Activated T-cell treated with anti-CD3 and anti-CD28 coated beads for 24 hours (primary cell): Measurements from ENCODE around the gene FBXL2.
"Not testable (repeated sequence)": the region's sequence is repeated elsewhere in the genome, so short reads cannot be mapped to it uniquely, and the experiment has no call there.

ENCODE experiments used
- DNase-seq: peaks from one replicate; pipeline ENCODE4 v3.0.0-alpha.2; 2020; ENCODE audit warnings: low read depth

Gene FBXL2

GRCh38 chr3:33429306-33429705 lies 152.1 kb downstream of the FBXL2 start:
- not testable (repeated sequence) for DNase-seq

DNA sequence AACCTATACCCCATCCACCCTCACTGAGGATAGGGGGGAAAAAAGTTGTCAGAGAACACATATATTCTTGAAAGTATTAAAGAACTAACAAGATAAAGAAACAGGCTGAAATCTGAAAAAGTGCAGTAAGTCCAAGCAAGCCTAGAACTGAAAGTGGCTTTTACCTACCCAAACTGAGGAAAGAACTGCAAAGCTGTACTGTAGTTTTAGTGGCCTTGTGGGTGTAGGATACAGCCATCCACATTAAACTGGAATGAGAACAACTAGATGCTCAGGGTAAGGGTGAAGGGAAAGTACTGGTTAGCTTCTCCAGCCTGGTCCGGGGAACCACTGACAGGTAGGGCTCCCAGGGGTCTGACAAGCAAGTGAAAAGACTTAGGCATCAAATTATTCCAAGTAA lies 152.8 kb downstream of the FBXL2 start:
- DNase-seq = no peak

GRCh38 chr3:33430571-33430970 lies 153.3 kb downstream of the FBXL2 start:
- no peak for DNase-seq

DNA sequence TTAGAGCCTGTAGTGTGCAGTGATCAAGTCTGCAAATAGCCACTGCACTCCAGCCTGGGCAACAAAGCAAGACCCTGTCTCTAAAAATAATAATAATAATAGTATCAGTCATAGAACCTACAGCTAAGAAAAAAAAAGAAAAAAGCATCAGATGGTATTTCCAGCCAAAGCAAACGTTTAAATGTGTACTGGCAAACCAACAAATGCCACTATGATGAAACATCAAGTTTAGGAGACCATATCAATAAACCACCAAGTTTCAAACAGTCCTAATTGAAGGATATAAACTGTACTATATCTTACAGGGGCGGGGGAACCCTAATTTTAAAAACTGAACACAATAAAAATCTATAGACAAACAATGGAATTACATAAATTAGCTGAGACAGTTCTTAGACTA lies 156.6 kb downstream of the FBXL2 start:
- no peak for DNase-seq
